Psoas muscle (tissue), 8 donors: ENCODE results near the gene CHRDL2. TPM values are rescaled to one million over a fixed set of nuclear protein-coding genes. Genes with fewer than 3 reads are reported as not detected.
A peak's percentile ranks its signal among the peaks of the same experiment; 100 is the strongest.

Experiments
- ATAC-seq, 4 donors: fragments of 200-7000 bp; cut with Tn5 transposase; one replicate each; pipeline ENCODE4 v1.9.1; 2020; ENCODE audit warnings: moderate library complexity in 3 of 4, mild to moderate bottlenecking in 2 of 4
- DNase-seq, 2 donors: peaks; one replicate each; pipeline ENCODE4 v3.0.0-alpha.2; 2020
- H3K27ac ChIP-seq: fragments of 200-600 bp; one replicate; pipeline ENCODE4 v1.8.0; 2022
- H3K27me3 ChIP-seq, 3 donors: fragments of 200-600 bp in 1 of 3; one replicate each; pipeline versions ENCODE4 v1.6.1 to v1.8.0; 2013 to 2022; ENCODE audit warnings: low read length in 2 of 3, mild to moderate bottlenecking in 2 of 3, moderate library complexity in 1 of 3; ENCODE audit not compliant: insufficient read depth in 3 of 3
- H3K36me3 ChIP-seq, 2 donors: fragments of 200-600 bp in 1 of 2; one replicate each; pipeline versions ENCODE4 v1.6.1 to v1.8.0; 2013 to 2022; ENCODE audit warnings: low read depth in 1 of 2, mild to moderate bottlenecking in 1 of 2, moderate library complexity in 1 of 2; ENCODE audit not compliant: insufficient read depth in 1 of 2
- H3K4me1 ChIP-seq: fragments of 200-600 bp; one replicate; pipeline ENCODE4 v1.8.0; 2022
- H3K4me3 ChIP-seq: fragments of 200-600 bp; one replicate; pipeline ENCODE4 v1.8.0; 2022; ENCODE audit warnings: mild to moderate bottlenecking
- H3K9me3 ChIP-seq: fragments of 200-600 bp; one replicate; pipeline ENCODE4 v1.8.0; 2022
- CTCF ChIP-seq: fragments of 200-600 bp; IDR thresholded peaks from one replicate; pipeline ENCODE4 v1.8.0; 2022; ENCODE audit warnings: antibody characterized with exemption
- WGBS, 3 donors: extraction: QIAGEN DNeasy Blood & Tissue Kit; methylation state at CpG; one replicate each; pipeline versions ENCODE4 v1.1.6 to v1.1.7; 2013; 5-methylcytosine and 5-hydroxymethylcytosine counted together
- intact Hi-C, 2 donors: fragments of 100-400 bp; cut with DNase I; formaldehyde crosslinking; loops; one replicate each; pipeline versions ENCODE4 v1.11.0 to v1.14.2; 2022
- polyA plus RNA-seq, 3 donors: library from polyadenylated mRNA; stranded (reverse); fragments of 200-250 nt; gene quantifications; one replicate each; pipeline ENCODE4 v1.2.3, GENCODE V29; 2013
- total RNA-seq, 4 donors: library from RNA; stranded (reverse); fragmentation: NEBNext Ultra II Directional in 2 of 4; extraction: Animal tissue kit (Norgen Biotek cat#: 25700) in 2 of 4; gene quantifications; one replicate each; pipeline versions ENCODE4 v1.2.1 to v1.2.4, GENCODE V29; 2021 to 2023
- donor health status: healthy with polysubstance abuse.
- donor health status: DM: no; HTN: no; CAD: no; lungs with moderate emphysema.
- donor health status: Bipolar disorder and iron deficiency.
- donor health status: healthy.
- donor health status: DM: yes; HTN: yes; CAD: no.
- donor health status: DM: no; HTN: no; CAD: no.
- donor health status: DM: no; HTN: no; CAD: no.
- donor health status: DM: yes; HTN: yes; CAD: no.

The CHRDL2 gene
- total and polyA plus RNA-seq, 7 donors, result 0.39 to 14.1 (median 3.1) TPM

- peaks cover 0 to 37% (median 10%) of the 10 kb centered on the region in 3 donors for H3K27me3 ChIP-seq
- intact Hi-C loops, result loop anchor here in 1 of 2 donors (10.0 kb wide), 1 partner anchor 281 kb away; no protein-coding TSS in a partner anchor
- WGBS, 3 donors, result 86 to 93% (median 88%) methylated on average over 6 of the region's 6 CpGs
- H3K27ac ChIP-seq, result no peak overlapping the region
- no peaks in the 10 kb centered on the region for H3K9me3 ChIP-seq
- no peaks in the 10 kb centered on the region for H3K36me3 ChIP-seq
- no peak for DNase-seq
- no peak for TF ChIP-seq CTCF
- ATAC-seq, result no peak
- H3K4me1 ChIP-seq, result peaks cover 4% of the 10 kb centered on the region
- no peak overlapping the region for H3K4me3 ChIP-seq
These were observed 4.2 kb upstream of the CHRDL2 start for GRCh38 chr11:74735365-74735928.

- WGBS, 3 donors, result 69 to 78% (median 78%) methylated on average over 1 of the region's 1 CpG
- ATAC-seq (no peak), DNase-seq (no peak)
- no peak overlapping the region for H3K27ac ChIP-seq
- no peaks in the 10 kb centered on the region for H3K9me3 ChIP-seq
- no peak overlapping the region for H3K4me3 ChIP-seq
- intact Hi-C loops, result loop anchor here in 1 of 2 donors (10.0 kb wide), 1 partner anchor 280 kb away; no protein-coding TSS in a partner anchor
- no peaks in the 10 kb centered on the region for H3K36me3 ChIP-seq
- peaks cover 4% of the 10 kb centered on the region for H3K4me1 ChIP-seq
- peaks cover 0 to 44% (median 11%) of the 10 kb centered on the region in 3 donors for H3K27me3 ChIP-seq
- no peak for TF ChIP-seq CTCF
These were observed 3.3 kb upstream of the CHRDL2 start for GRCh38 chr11:74734559-74734925.

GRCh38 chr11:74730571-74731260, 510 bp downstream of the CHRDL2 start:
- ATAC-seq (no peak), DNase-seq (no peak)
- Histone ChIP-seq H3K9me3 (no peaks in the 10 kb centered on the region), H3K4me3 (peak overlapping the region; percentile 66), H3K36me3 (no peaks in the 10 kb centered on the region), H3K27ac (no peak overlapping the region), H3K27me3 (peaks cover 0 to 46% (median 11%) of the 10 kb centered on the region in 3 donors), H3K4me1 (peaks cover 4% of the 10 kb centered on the region)
- no peak for TF ChIP-seq CTCF
- intact Hi-C loops, result loop anchor here in 1 of 2 donors (10.0 kb wide), 1 partner anchor 276 kb away; no protein-coding TSS in a partner anchor
- WGBS, 3 donors, result 3 to 4% (median 3%) methylated on average over 32 to 40 of the region's 40 CpGs

DNA sequence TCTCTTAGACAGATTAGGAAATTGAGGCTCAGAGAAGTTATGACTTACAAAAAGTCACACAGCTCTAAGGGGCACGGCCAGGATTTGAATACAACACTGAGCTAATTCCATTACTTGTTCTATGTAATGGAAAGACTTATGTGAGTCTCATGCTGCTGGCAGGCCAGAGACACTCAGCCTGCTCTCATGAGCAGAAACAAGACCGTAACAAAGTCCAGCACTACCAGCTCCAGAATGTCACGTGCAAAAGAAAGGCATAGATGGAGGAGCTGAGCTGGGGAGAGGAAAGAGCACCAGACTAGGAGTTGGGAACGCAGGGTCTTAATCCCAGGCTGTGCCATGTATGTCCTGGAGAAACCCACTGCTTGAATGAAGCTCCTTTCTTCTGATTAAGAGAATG, 1.8 kb downstream of the CHRDL2 start:
- no peak for DNase-seq
- H3K4me3 ChIP-seq, result no peak overlapping the region
- no peak for TF ChIP-seq CTCF
- peaks cover 0 to 41% (median 11%) of the 10 kb centered on the region in 3 donors for H3K27me3 ChIP-seq
- WGBS, 3 donors, result 60 to 75% (median 71%) methylated on average over 4 of the region's 4 CpGs
- intact Hi-C loops, result loop anchor here (1.0 to 5.0 kb wide), 3 partner anchors 25 to 117 kb away; no protein-coding TSS in a partner anchor
- H3K4me1 ChIP-seq, result peaks cover 4% of the 10 kb centered on the region
- no peaks in the 10 kb centered on the region for H3K9me3 ChIP-seq
- no peaks in the 10 kb centered on the region for H3K36me3 ChIP-seq
- no peak for ATAC-seq
- H3K27ac ChIP-seq, result no peak overlapping the region
